ENCODE measurements around the gene C5orf15. TPM values are rescaled to one million over a fixed set of nuclear protein-coding genes. Genes with fewer than 3 reads are reported as not detected.

The C5orf15 gene
- total and polyA plus RNA-seq, 9 of the 15 experiments (the other 6 are each of a cell fraction or from before 2014, with no cell fraction given) = 23.3 to 50.7 (median 35.5) TPM

DNA sequence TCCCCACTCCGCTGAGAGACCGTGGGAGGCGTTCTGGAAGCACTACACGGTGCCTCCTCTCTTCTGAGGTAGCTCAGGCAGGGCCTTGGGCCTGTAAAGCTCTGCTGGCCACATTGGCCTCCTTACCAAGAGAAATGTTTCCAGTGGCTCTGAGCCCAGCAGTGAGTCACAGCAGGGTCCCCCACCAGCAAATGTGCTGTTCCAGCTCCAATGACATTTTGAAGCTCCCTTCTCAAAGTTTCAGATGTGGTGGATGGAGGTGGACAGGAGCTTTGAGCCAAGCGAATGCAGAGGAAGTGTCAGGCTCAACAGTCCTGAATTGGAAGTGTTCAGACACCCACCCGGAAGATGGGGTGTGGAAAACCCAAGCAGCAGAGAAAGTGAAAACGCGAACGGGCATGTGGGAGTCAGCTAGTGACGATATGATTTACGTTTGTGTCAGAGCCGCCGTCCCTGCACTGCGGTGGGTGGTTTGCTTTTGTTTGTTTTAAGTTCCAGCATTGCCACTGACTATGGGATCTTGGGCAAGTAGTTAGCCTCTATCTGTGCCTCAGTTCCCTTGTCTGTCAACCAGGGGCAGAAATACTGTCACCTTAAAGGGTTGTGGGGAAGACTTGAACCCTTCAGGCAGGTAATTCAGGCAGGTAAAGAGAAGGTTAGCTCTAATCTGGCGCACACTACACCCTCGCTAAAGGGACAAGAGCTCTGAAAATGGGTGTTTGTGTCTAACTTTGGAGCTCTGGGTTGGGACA lies 38.2 kb downstream of the C5orf15 start (continued):
- TF ChIP-seq THRAP3 (IDR thresholded peaks at IDR 0.05; ENCODE audit: borderline replicate concordance) (no peak), SRSF1 (IDR thresholded peaks at IDR 0.05; ENCODE audit: low read depth, low read length) (no peak), MXI1 (IDR thresholded peaks at IDR 0.05; ENCODE audit: low read depth, low read length) (no peak), SMAD2 (IDR thresholded peaks at IDR 0.05; ENCODE audit: low read depth, low read length) (no peak), ZNF57 (CRISPR knock-in tag; IDR thresholded peaks at IDR 0.05) (no peak), CREM (IDR thresholded peaks at IDR 0.05; ENCODE audit: low read depth) (peak; percentile 86), HLTF (IDR thresholded peaks at IDR 0.05) (no peak), ZNF79 (CRISPR knock-in tag; IDR thresholded peaks at IDR 0.05; ENCODE audit: low read depth) (no peak), ZFPM2 (CRISPR knock-in tag; IDR thresholded peaks at IDR 0.05) (no peak), NR1H2 (CRISPR knock-in tag; IDR thresholded peaks at IDR 0.05) (no peak), HCFC1 (IDR thresholded peaks at IDR 0.05; ENCODE audit: low read depth, low read length) (no peak), DMBX1 (CRISPR knock-in tag; IDR thresholded peaks at IDR 0.05; ENCODE audit: borderline replicate concordance) (no peak), KLF13 (tag; IDR thresholded peaks at IDR 0.05; ENCODE audit: borderline replicate concordance, low read depth) (0 out of 2 replicates have a peak, but pooled peaks have one; percentile 2), ZFP30 (CRISPR knock-in tag; IDR thresholded peaks at IDR 0.05; ENCODE audit: borderline replicate concordance) (no peak), MEF2D (tag; conservative IDR thresholded peaks at IDR 0.05; ENCODE audit: low read depth) (no peak), ARNT (IDR thresholded peaks at IDR 0.05) (peak in 1 of 2 experiments; percentile 47; a peak in 1 of 4 replicates), FOXA3 (CRISPR knock-in tag; conservative IDR thresholded peaks at IDR 0.05 in 1 of 2, IDR thresholded peaks at IDR 0.05 in 1 of 2) (no peak), SMC3 (conservative IDR thresholded peaks at IDR 0.05; ENCODE audit: insufficient read depth, low read depth, low read length) (no peak), HOMEZ (CRISPR knock-in tag; IDR thresholded peaks at IDR 0.05) (no peak), JUND (IDR thresholded peaks at IDR 0.05; ENCODE audit: borderline replicate concordance, low read depth, low read length) (no peak), JUND (tag; IDR thresholded peaks at IDR 0.05; ENCODE audit: borderline replicate concordance, low read depth, low read length) (peak; percentile 72; the same call in 2 of the 3 replicates), ZNF41 (CRISPR knock-in tag; conservative IDR thresholded peaks at IDR 0.05) (no peak), ZNF232 (CRISPR knock-in tag; IDR thresholded peaks at IDR 0.05) (no peak), ZC3H4 (CRISPR knock-in tag; IDR thresholded peaks at IDR 0.05; ENCODE audit: borderline replicate concordance) (no peak), GTF2B (IDR thresholded peaks at IDR 0.05; ENCODE audit: extremely low read depth, insufficient read length) (no peak), FOXP1 (CRISPR knock-in tag; IDR thresholded peaks at IDR 0.05) (no peak)
- TF ChIP-seq, protein P1, sequence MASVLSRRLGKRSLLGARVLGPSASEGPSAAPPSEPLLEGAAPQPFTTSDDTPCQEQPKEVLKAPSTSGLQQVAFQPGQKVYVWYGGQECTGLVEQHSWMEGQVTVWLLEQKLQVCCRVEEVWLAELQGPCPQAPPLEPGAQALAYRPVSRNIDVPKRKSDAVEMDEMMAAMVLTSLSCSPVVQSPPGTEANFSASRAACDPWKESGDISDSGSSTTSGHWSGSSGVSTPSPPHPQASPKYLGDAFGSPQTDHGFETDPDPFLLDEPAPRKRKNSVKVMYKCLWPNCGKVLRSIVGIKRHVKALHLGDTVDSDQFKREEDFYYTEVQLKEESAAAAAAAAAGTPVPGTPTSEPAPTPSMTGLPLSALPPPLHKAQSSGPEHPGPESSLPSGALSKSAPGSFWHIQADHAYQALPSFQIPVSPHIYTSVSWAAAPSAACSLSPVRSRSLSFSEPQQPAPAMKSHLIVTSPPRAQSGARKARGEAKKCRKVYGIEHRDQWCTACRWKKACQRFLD (CRISPR knock-in tag; IDR thresholded peaks at IDR 0.05) = peak; percentile 76

Measured in K562 (cell line).